HepG2 (cell line): Measurements from ENCODE around the gene CYTH2. TPM values are rescaled to one million over a fixed set of nuclear protein-coding genes. Genes with fewer than 3 reads are reported as not detected.
A peak's percentile ranks its signal among the peaks of the same experiment; 100 is the strongest.

Experiments
- CAMTA2 ChIP-seq: sonication (generic); formaldehyde crosslinking; IDR thresholded peaks from 2 replicates; pipeline ENCODE4 v1.4.0; 2020; ENCODE audit warnings: mild to moderate bottlenecking, missing genetic modification reagents, borderline replicate concordance
- CBX5 ChIP-seq: sonication (generic); formaldehyde crosslinking; IDR thresholded peaks from 2 replicates; pipeline ENCODE4 v1.4.0; 2020; ENCODE audit warnings: missing genetic modification reagents, borderline replicate concordance
- FOXJ3 ChIP-seq: sonication (generic); formaldehyde crosslinking; IDR thresholded peaks from 2 replicates; pipeline ENCODE4 v1.4.0; 2020; ENCODE audit warnings: missing genetic modification reagents, mild to moderate bottlenecking, borderline replicate concordance
- GLI4 ChIP-seq: sonication (generic); formaldehyde crosslinking; IDR thresholded peaks from 2 replicates; pipeline ENCODE4 v1.5.1; 2020; ENCODE audit warnings: missing genetic modification reagents, mild to moderate bottlenecking, moderate library complexity, borderline replicate concordance
- GTF2F1 ChIP-seq: fragments of 150-350 bp; IDR thresholded peaks from 2 replicates; pipeline ENCODE4 v1.6.1; 2014; ENCODE audit warnings: low read length
- HDAC2 ChIP-seq: sonication (generic); formaldehyde crosslinking; IDR thresholded peaks from 2 replicates; pipeline ENCODE4 v1.4.0; 2020; ENCODE audit warnings: missing genetic modification reagents
- HMGXB3 ChIP-seq: sonication (generic); formaldehyde crosslinking; IDR thresholded peaks from 2 replicates; pipeline ENCODE4 v1.4.0; 2020; ENCODE audit warnings: missing genetic modification reagents, borderline replicate concordance
- JUND ChIP-seq: sonication (generic); formaldehyde crosslinking; IDR thresholded peaks from 2 replicates; pipeline ENCODE4 v1.8.0; 2022; ENCODE audit warnings: mild to moderate bottlenecking, missing genetic modification reagents
- KDM3A ChIP-seq: IDR thresholded peaks from 2 replicates; pipeline ENCODE4 v1.6.1; 2018; ENCODE audit warnings: low read depth, missing compliant biosample characterization
- KLF6 ChIP-seq: IDR thresholded peaks from 2 replicates; pipeline ENCODE4 v1.8.0; 2016; ENCODE audit warnings: missing biosample characterization, missing genetic modification reagents
- MIER2 ChIP-seq: IDR thresholded peaks from 2 replicates; pipeline ENCODE4 v1.6.1; 2016; ENCODE audit warnings: missing biosample characterization, missing genetic modification reagents
- SIX4 ChIP-seq: sonication (generic); formaldehyde crosslinking; IDR thresholded peaks from 2 replicates; pipeline ENCODE4 v1.4.0; 2020; ENCODE audit warnings: missing genetic modification reagents
- TEAD2 ChIP-seq: sonication (generic); formaldehyde crosslinking; IDR thresholded peaks from 2 replicates; pipeline ENCODE4 v1.9.0; 2021; ENCODE audit warnings: missing genetic modification reagents
- ZBTB1 ChIP-seq: sonication (generic); formaldehyde crosslinking; IDR thresholded peaks from 2 replicates; pipeline ENCODE4 v1.4.0; 2020; ENCODE audit warnings: missing genetic modification reagents, borderline replicate concordance
- ZFP36 ChIP-seq: fragments of 150-350 bp; IDR thresholded peaks from 2 replicates; pipeline ENCODE4 v1.6.1; 2018; ENCODE audit warnings: borderline replicate concordance, low read length, low read depth; ENCODE audit not compliant: partially characterized antibody
- ZFP90 ChIP-seq: sonication (generic); formaldehyde crosslinking; IDR thresholded peaks from 2 replicates; pipeline ENCODE4 v1.8.0; 2022; ENCODE audit warnings: missing genetic modification reagents, mild to moderate bottlenecking, inconsistent platforms, borderline replicate concordance
- ZNF20 ChIP-seq: sonication (generic); formaldehyde crosslinking; IDR thresholded peaks from 2 replicates; pipeline ENCODE4 v1.4.0; 2020; ENCODE audit warnings: mild to moderate bottlenecking, moderate library complexity, missing genetic modification reagents
- ZNF383 ChIP-seq: sonication (generic); formaldehyde crosslinking; IDR thresholded peaks from 2 replicates; pipeline ENCODE4 v1.4.0; 2020; ENCODE audit warnings: missing genetic modification reagents, mild to moderate bottlenecking, borderline replicate concordance
- ZNF557 ChIP-seq: sonication (generic); formaldehyde crosslinking; IDR thresholded peaks from 2 replicates; pipeline ENCODE4 v1.4.0; 2020; ENCODE audit warnings: missing genetic modification reagents
- ZNF678 ChIP-seq: sonication (generic); formaldehyde crosslinking; IDR thresholded peaks from 2 replicates; pipeline ENCODE4 v1.4.0; 2020; ENCODE audit warnings: mild to moderate bottlenecking, missing genetic modification reagents
- ZNF770 ChIP-seq: sonication (generic); formaldehyde crosslinking; IDR thresholded peaks from 2 replicates; pipeline ENCODE4 v1.5.0; 2020; ENCODE audit warnings: mild to moderate bottlenecking, missing genetic modification reagents
- polyA plus RNA-seq, 8 experiments: library from polyadenylated mRNA; depleted of rRNA in 3 of 8; stranded (reverse) in 7 of 8; unstranded in 1 of 8; fragments of >200 nt; fragmentation: Illumina TruSeq in 4 of 8; extraction: Trizol in 4 of 8; gene quantifications; 2 replicates each; pipeline versions ENCODE4 v1.2.1 to v1.2.3, GENCODE V29; 2011 to 2016; ENCODE audit warnings: low read depth in 4 of 8, missing spikeins in 1 of 8, mixed read lengths in 1 of 8; ENCODE audit not compliant: insufficient read depth in 1 of 8
- total RNA-seq, 5 experiments: library from RNA; depleted of rRNA; stranded (reverse); fragments of >200 nt; fragmentation: Illumina TruSeq; extraction: Trizol; gene quantifications; 2 replicates each; pipeline ENCODE4 v1.2.3, GENCODE V29; 2016; ENCODE audit warnings: low read depth in 1 of 5

CYTH2 gene
- total and polyA plus RNA-seq, 2 of the 13 experiments (the other 11 are each of a cell fraction or from before 2014, with no cell fraction given), result 16.5 to 39.3 TPM

- no peak for TF ChIP-seq ZNF20 (CRISPR knock-in tag)
- no peak for TF ChIP-seq GTF2F1
- TF ChIP-seq HMGXB3 (CRISPR knock-in tag), result peak; percentile 35; the same call in 1 of the 2 replicates
- TF ChIP-seq ZFP90 (CRISPR knock-in tag), result no peak
- no peak for TF ChIP-seq ZNF557
- no peak for TF ChIP-seq ZFP36
- no peak for TF ChIP-seq JUND (CRISPR knock-in tag)
- peak; percentile 42; the same call in 1 of the 2 replicates for TF ChIP-seq KLF6 (CRISPR knock-in tag)
- TF ChIP-seq TEAD2 (CRISPR knock-in tag), result no peak
- TF ChIP-seq GLI4 (CRISPR knock-in tag), result no peak
- TF ChIP-seq CAMTA2, result no peak
- TF ChIP-seq CBX5 (CRISPR knock-in tag), result no peak; the same call in 1 of the 2 replicates
- no peak for TF ChIP-seq KDM3A (CRISPR knock-in tag)
- TF ChIP-seq SIX4 (CRISPR knock-in tag), result no peak
- peak; percentile 62; the same call in 1 of the 2 replicates for TF ChIP-seq FOXJ3 (CRISPR knock-in tag)
- TF ChIP-seq ZBTB1, result no peak
- TF ChIP-seq ZNF678 (CRISPR knock-in tag), result no peak
- no peak for TF ChIP-seq MIER2 (CRISPR knock-in tag)
- TF ChIP-seq HDAC2 (CRISPR knock-in tag), result peak; percentile 76
- TF ChIP-seq ZNF383 (CRISPR knock-in tag), result no peak
- TF ChIP-seq ZNF770 (CRISPR knock-in tag), result no peak
Measured at GRCh38 chr19:48445606-48446481, 23.3 kb upstream of the CYTH2 start, which contains the start of gene GRWD1 (continued).
